Duodenal mucosa (tissue), 2 donors: ENCODE measurements around the gene SORCS2.

Experiments used
- H3K27ac ChIP-seq: one replicate; pipeline ENCODE4 v1.7.0; 2013; ENCODE audit warnings: low read depth, low read length
- H3K27me3 ChIP-seq, 2 donors: one replicate each; pipeline ENCODE4 v1.7.0; 2013; ENCODE audit warnings: low read length in 2 of 2, control low read depth in 1 of 2; ENCODE audit not compliant: insufficient read depth in 2 of 2, control insufficient read depth in 1 of 2
- H3K36me3 ChIP-seq, 2 donors: one replicate each; pipeline ENCODE4 v1.7.0; 2013; ENCODE audit warnings: low read length in 2 of 2, control low read depth in 1 of 2; ENCODE audit not compliant: insufficient read depth in 2 of 2, control insufficient read depth in 1 of 2
- H3K4me1 ChIP-seq, 2 donors: one replicate each; pipeline ENCODE4 v1.7.0; 2013; ENCODE audit warnings: low read length in 2 of 2, control low read depth in 1 of 2; ENCODE audit not compliant: insufficient read depth in 2 of 2, control insufficient read depth in 1 of 2
- H3K4me3 ChIP-seq, 2 donors: one replicate each; pipeline ENCODE4 v1.7.0; 2013; ENCODE audit warnings: low read length in 2 of 2, low read depth in 1 of 2
- H3K9ac ChIP-seq, 2 donors: one replicate each; pipeline ENCODE4 v1.7.0; 2013; ENCODE audit warnings: low read length in 2 of 2, low read depth in 1 of 2
- H3K9me3 ChIP-seq, 2 donors: one replicate each; pipeline ENCODE4 v1.7.0; 2013; ENCODE audit warnings: low read length in 2 of 2, control low read depth in 1 of 2; ENCODE audit not compliant: control insufficient read depth in 1 of 2

SORCS2 gene

DNA sequence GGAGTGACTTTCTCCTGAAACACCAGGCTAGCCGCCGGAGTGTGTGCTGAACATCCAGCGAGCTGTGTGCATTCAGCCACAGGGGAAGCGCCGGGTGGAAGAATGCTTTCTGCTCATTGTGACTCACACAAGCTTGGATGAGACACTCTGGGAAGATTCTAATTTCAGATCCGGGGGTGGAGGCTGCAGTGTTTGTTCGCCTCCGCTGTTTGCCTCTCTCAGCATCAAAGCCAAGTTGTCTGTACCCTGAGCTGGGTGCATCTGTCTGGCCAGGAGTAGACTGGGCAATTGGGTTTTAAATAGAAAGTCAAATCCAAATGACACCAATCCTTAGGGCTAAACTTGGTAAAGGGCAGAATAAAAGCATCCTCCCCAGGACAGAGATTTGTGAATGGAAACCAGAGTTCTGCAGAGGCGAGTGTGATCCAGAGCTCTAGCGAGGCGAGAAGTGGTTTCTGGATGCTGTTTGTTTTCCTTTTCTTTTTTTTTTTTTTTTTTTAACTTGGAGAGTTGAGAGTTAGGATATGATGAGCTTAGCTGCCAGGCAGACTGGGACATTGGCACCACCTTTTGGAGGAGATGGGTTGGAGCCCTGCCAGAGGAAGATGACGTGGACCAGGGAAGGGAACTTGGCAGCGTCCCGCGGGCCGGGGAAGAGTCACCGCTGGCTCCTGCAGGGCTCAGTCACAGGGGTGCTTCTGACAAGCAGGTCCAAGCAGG lies 438.4 kb downstream of the SORCS2 start:
- Histone ChIP-seq H3K27me3 (peaks cover 0 to 5% of the 10 kb centered on the region in 2 donors), H3K4me3 (no peak overlapping the region), H3K36me3 (no peaks in the 10 kb centered on the region), H3K27ac (no peak overlapping the region), H3K9me3 (no peaks in the 10 kb centered on the region), H3K9ac (no peak overlapping the region), H3K4me1 (peaks cover 0 to 5% of the 10 kb centered on the region in 2 donors)

DNA sequence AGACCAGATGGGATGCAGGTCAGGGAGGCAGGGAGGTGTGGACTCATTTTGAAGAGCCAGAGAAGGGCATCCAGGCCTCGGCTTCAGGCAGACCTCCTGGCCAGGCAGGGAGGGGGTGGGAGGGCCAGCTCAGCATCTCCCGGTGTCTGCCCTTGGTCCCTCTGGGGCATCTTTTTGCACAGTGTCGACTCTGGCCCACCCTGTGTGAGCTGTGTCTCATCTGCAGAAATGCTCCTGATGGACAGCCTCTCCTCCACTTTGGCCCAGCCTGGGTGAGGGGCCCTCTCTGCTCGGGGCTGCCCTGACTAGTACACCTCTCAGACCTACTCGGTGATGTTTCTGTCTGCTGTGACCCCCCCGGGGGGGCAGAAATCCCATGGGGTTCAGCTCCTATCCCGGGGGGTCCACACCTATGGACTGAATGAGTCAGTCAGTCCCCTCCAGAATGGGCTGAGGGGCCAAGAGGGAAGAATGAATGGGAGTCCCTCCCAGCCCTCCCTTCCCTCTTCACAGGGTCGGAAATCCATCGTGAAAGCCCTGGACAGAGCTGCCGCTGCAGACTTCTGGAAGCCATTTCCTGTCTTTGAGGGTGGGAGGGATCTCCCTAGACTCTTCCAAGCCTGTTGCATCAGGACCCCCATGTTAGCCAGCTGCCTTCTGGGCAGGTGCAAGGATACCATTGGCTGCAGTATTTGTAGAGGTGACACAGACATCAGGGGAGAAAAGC lies 439.1 kb downstream of the SORCS2 start:
- Histone ChIP-seq H3K27me3 (peaks cover 0 to 5% of the 10 kb centered on the region in 2 donors), H3K9ac (no peak overlapping the region), H3K4me1 (peaks cover 0 to 5% of the 10 kb centered on the region in 2 donors), H3K4me3 (no peak overlapping the region), H3K9me3 (no peaks in the 10 kb centered on the region), H3K36me3 (no peaks in the 10 kb centered on the region), H3K27ac (no peak overlapping the region)

DNA sequence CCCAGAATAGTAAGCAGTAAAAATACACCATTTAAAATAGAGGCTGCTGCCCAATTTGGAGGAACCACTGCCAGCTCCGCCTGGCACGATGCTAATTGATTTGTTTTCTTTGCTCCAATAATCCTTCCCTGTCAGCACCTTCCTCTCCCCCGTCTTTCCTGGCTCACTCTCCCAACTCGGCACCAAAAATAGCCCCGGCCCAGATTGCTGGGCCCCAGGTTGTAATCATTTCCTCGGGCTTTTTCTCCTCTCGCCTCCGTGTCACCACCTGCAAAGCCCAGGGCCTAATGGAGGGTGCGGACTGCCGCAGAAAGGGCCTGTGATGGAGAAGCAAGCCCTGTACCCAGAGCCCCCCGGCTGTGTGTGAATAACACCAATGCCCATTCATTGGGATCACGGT lies 440.0 kb downstream of the SORCS2 start:
- no peaks in the 10 kb centered on the region for H3K36me3 ChIP-seq
- peaks cover 0 to 5% of the 10 kb centered on the region in 2 donors for H3K4me1 ChIP-seq
- H3K27me3 ChIP-seq, result peaks cover 0 to 5% of the 10 kb centered on the region in 2 donors
- no peak overlapping the region for H3K9ac ChIP-seq
- H3K4me3 ChIP-seq, result no peak overlapping the region
- no peak overlapping the region for H3K27ac ChIP-seq
- H3K9me3 ChIP-seq, result no peaks in the 10 kb centered on the region

DNA sequence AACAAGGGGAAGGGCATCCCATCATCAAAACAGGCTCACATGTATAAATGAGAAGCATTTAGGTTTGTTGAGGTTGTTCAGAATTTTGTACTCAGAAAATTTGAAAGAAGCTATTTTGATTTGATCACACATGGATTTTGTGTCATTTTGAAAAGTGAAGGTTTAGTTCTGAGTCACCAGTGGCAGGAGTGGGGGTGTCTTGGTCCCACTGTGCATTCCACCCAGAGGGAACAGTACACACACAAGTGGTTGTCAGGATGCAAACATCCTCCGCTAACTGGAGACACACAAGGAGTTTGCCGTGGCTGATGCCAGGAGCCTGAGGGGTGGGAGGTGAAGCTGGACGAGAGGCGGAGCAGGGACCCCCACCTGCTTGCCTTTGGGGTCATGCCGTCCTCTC lies 440.6 kb downstream of the SORCS2 start:
- Histone ChIP-seq H3K27me3 (peaks cover 0 to 5% of the 10 kb centered on the region in 2 donors), H3K4me1 (peaks cover 0 to 5% of the 10 kb centered on the region in 2 donors), H3K4me3 (no peak overlapping the region), H3K27ac (no peak overlapping the region), H3K36me3 (no peaks in the 10 kb centered on the region), H3K9me3 (no peaks in the 10 kb centered on the region), H3K9ac (no peak overlapping the region)

DNA sequence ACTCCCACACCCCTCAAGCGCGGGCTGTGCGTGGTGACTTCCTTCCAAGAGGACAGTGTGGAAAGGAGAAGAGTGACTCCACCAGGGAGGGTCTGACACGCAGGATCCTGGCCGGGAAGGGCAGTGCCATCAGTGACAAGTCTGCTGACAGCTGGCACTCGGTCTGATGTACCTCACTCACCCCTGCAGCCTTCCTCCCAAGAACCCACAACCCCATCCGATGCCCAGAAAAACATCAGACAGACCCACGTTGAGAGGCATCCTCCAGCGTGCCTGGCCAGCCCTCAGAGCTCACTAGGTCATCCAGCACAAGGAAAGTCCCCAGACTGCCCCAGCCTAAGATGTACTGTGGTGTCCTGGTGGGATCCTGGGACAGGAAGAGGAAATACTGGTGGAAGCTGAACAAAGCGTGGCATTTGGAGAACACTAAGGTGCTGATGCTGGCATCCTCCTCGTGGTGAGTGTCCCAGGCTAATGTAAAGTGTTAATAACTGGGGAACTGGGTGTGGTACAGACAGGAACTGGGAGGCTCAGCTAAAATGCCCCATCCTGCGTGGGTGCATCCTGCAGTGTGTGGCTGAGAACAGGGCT lies 442.4 kb downstream of the SORCS2 start:
- H3K9ac ChIP-seq, result no peak overlapping the region
- H3K4me1 ChIP-seq, result peaks cover 0 to 5% of the 10 kb centered on the region in 2 donors
- H3K27me3 ChIP-seq, result peaks cover 0 to 5% of the 10 kb centered on the region in 2 donors
- no peaks in the 10 kb centered on the region for H3K9me3 ChIP-seq
- H3K27ac ChIP-seq, result no peak overlapping the region
- no peaks in the 10 kb centered on the region for H3K36me3 ChIP-seq
- no peak overlapping the region for H3K4me3 ChIP-seq

DNA sequence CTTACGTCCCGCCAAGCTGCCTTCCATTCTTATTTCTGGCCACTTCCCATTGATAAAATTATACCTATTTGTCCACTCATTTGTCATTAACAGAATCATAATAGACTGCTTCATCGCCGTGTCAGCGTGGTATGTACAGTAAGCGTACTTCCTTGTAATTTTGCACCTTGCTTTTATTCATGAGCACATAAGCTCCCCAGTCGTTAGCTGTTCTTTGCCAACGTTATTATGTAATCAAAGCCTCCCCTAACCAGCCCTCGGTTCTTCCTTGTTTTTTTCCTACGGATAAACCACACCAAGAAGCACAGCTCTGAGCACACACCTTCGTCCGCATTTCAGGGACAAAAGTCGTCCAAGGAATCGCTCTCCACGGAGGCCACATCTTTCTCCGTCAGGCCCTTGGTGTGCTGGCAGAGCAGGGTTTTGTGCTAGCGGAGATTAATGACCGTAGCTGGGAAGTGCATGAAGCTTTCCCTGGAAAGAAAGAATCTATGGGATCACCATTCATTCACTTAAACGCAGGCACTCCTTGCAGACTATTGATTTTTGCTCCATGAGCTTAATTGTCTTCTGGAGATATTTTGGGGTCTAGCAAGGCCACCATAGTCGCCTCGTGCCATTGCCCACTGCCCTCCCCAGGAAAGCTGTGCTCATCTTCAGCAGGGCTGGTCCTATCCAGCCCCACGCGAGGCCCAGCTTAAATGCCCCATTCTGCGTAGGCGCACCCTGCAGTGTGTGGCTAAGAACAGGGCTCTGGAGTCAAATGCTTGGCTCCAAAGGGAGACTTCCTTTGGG lies 443.3 kb downstream of the SORCS2 start:
- Histone ChIP-seq H3K4me1 (peaks cover 0 to 5% of the 10 kb centered on the region in 2 donors), H3K36me3 (no peaks in the 10 kb centered on the region), H3K27ac (no peak overlapping the region), H3K27me3 (peaks cover 0 to 5% of the 10 kb centered on the region in 2 donors), H3K4me3 (no peak overlapping the region), H3K9ac (no peak overlapping the region), H3K9me3 (no peaks in the 10 kb centered on the region)

DNA sequence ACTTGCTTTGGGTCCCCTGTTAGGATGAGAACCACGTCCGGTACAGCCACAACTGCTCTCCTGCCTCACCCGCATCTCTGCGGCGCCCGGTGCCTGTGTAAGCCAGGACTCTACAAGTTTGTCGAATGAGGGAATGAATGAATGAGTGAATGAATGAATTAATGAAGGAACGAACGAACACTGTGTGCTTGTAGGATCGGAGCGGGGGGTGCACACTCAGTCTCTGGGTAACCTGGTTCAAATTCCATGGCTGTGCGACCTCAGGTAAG lies 443.8 kb downstream of the SORCS2 start:
- H3K4me3 ChIP-seq, result no peak overlapping the region
- H3K27me3 ChIP-seq, result peaks cover 0 to 5% of the 10 kb centered on the region in 2 donors
- H3K27ac ChIP-seq, result no peak overlapping the region
- H3K9me3 ChIP-seq, result no peaks in the 10 kb centered on the region
- no peaks in the 10 kb centered on the region for H3K36me3 ChIP-seq
- no peak overlapping the region for H3K9ac ChIP-seq
- H3K4me1 ChIP-seq, result peaks cover 0 to 5% of the 10 kb centered on the region in 2 donors

DNA sequence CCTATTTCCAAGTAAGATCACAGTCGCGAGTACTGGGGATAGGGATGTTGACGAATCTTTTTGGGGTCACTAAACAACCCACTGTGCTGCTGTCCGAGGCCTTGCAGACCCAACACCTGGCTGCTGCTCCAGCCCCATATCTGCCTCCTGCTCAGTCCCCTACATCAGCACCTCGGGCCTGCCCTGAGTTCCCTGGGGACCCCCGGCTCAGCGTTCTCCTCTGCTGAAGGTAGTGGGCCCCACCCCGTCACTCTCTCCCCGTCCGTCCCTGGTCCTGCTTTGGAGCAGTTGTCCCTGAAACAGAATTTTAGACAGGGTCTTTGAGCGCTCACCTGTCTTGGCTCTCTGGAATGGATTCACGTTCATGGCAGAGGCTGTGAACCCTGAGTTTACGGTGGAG lies 444.8 kb downstream of the SORCS2 start:
- peaks cover 0 to 5% of the 10 kb centered on the region in 2 donors for H3K4me1 ChIP-seq
- H3K9ac ChIP-seq, result no peak overlapping the region
- H3K9me3 ChIP-seq, result no peaks in the 10 kb centered on the region
- peaks cover 0 to 5% of the 10 kb centered on the region in 2 donors for H3K27me3 ChIP-seq
- H3K4me3 ChIP-seq, result no peak overlapping the region
- no peaks in the 10 kb centered on the region for H3K36me3 ChIP-seq
- no peak overlapping the region for H3K27ac ChIP-seq

DNA sequence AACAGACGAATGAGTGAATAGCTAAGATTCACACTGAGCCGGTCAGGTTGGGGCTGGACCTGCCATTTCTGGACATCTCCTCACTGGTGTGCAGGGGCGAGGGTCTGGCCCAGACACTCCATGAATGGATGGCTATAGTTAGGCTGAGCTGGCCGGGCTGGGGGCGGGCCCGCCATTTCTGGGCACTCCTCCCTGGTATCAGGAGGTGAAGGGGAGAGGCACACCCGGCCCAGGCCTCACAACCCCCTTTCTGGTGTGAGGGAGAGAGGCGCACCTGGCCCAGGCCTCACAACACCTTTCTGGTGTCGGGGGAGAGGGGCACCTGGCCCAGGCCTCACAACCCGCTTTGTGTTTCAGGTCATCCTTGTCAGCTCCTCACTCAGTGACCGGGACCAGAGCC lies 445.6 kb downstream of the SORCS2 start:
- H3K4me1 ChIP-seq, result peaks cover 0 to 5% of the 10 kb centered on the region in 2 donors
- H3K36me3 ChIP-seq, result no peaks in the 10 kb centered on the region
- no peaks in the 10 kb centered on the region for H3K9me3 ChIP-seq
- no peak overlapping the region for H3K27ac ChIP-seq
- peaks cover 3% of the 10 kb centered on the region in 2 donors for H3K27me3 ChIP-seq
- H3K9ac ChIP-seq, result no peak overlapping the region
- no peak overlapping the region for H3K4me3 ChIP-seq

DNA sequence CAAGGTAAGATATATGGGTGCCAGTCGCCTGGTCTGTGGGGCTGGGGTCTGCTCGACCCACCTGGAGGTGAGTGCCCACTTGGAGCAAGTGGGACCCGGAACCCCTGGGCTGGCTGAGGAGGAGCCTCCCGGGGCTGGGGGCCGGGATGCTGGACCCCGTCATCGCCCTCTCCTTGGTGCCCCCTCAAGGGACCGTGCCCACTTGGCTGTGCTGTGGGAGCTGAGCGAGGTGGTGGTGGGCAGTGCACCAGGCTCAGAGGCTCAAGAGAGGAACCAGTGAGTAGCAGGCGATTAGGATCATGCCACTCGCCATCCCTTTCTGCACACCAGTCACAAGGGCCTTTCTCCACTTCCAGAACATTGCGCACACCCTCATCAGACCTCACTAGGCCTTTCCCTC lies 446.2 kb downstream of the SORCS2 start:
- no peak overlapping the region for H3K4me3 ChIP-seq
- H3K36me3 ChIP-seq, result no peaks in the 10 kb centered on the region
- no peak overlapping the region for H3K9ac ChIP-seq
- no peaks in the 10 kb centered on the region for H3K9me3 ChIP-seq
- peaks cover 0 to 5% of the 10 kb centered on the region in 2 donors for H3K4me1 ChIP-seq
- H3K27ac ChIP-seq, result no peak overlapping the region
- H3K27me3 ChIP-seq, result peaks cover 0 to 3% of the 10 kb centered on the region in 2 donors
